C4-2B (cell line): Measurements from ENCODE around the gene FSTL1.

Experiments
- CTCF ChIP-seq: fragments of 450-650 bp; conservative IDR thresholded peaks from 2 replicates; pipeline ENCODE4 v1.5.1; 2017; ENCODE audit warnings: mild to moderate bottlenecking
- ZFX ChIP-seq: fragments of 450-650 bp; IDR thresholded peaks from 2 replicates; pipeline ENCODE4 v1.6.1; 2017

- TF ChIP-seq CTCF = no peak
- no peak for TF ChIP-seq ZFX
Measured at GRCh38 chr3:120394347-120394746, 56.4 kb downstream of the FSTL1 start.
